Endodermal cell (in vitro differentiated cells): ENCODE results near the gene CARNS1. TPM values are rescaled to one million over a fixed set of nuclear protein-coding genes. Genes with fewer than 3 reads are reported as not detected.

ENCODE experiments used
- DNase-seq: peaks from one replicate; pipeline ENCODE4 v3.0.0-alpha.2; 2017
- H3K27ac ChIP-seq: 2 replicates; pipeline ENCODE4 v1.5.1; 2013; ENCODE audit warnings: mild to moderate bottlenecking, low read depth, low read length, moderate library complexity
- H3K27me3 ChIP-seq: 2 replicates; pipeline ENCODE4 v1.6.1; 2013; ENCODE audit warnings: mild to moderate bottlenecking, low read length, moderate library complexity; ENCODE audit not compliant: insufficient read depth, control insufficient read depth, poor library complexity, severe bottlenecking
- H3K36me3 ChIP-seq: 2 replicates; pipeline ENCODE4 v1.7.0; 2013; ENCODE audit warnings: mild to moderate bottlenecking, low read length, moderate library complexity; ENCODE audit not compliant: control insufficient read depth, insufficient read depth
- H3K4me1 ChIP-seq: one replicate; pipeline ENCODE4 v1.7.0; 2013; ENCODE audit warnings: low read length; ENCODE audit not compliant: control insufficient read depth, insufficient read depth
- H3K4me3 ChIP-seq: 2 replicates; pipeline ENCODE4 v1.5.1; 2013; ENCODE audit warnings: mild to moderate bottlenecking, low read length, moderate library complexity
- H3K9ac ChIP-seq: 2 replicates; pipeline ENCODE4 v1.6.1; 2013; ENCODE audit warnings: mild to moderate bottlenecking, low read length, moderate library complexity; ENCODE audit not compliant: poor library complexity, severe bottlenecking; ENCODE audit errors: extremely low read depth
- H3K9me3 ChIP-seq: 2 replicates; pipeline ENCODE4 v1.6.1; 2013; ENCODE audit warnings: mild to moderate bottlenecking, low read length, moderate library complexity; ENCODE audit not compliant: control insufficient read depth
- H3K27ac Mint-ChIP-seq: 2 replicates; pipeline ENCODE4 v1.8.0; 2020; ENCODE audit warnings: mixed read lengths
- H3K27me3 Mint-ChIP-seq: 2 replicates; pipeline ENCODE4 v1.8.0; 2021; ENCODE audit warnings: mild to moderate bottlenecking, mixed read lengths; ENCODE audit not compliant: insufficient read depth
- H3K36me3 Mint-ChIP-seq: 2 replicates; pipeline ENCODE4 v1.8.0; 2020; ENCODE audit warnings: low read depth, mixed read lengths
- H3K4me1 Mint-ChIP-seq: 2 replicates; pipeline ENCODE4 v1.8.0; 2020; ENCODE audit warnings: mixed read lengths
- H3K4me3 Mint-ChIP-seq: 2 replicates; pipeline ENCODE4 v1.8.0; 2020; ENCODE audit warnings: mild to moderate bottlenecking, moderate library complexity, mixed read lengths
- H3K9me3 Mint-ChIP-seq: 2 replicates; pipeline ENCODE4 v1.8.0; 2020; ENCODE audit warnings: mild to moderate bottlenecking, mixed read lengths
- CTCF ChIP-seq: fragments of 200-600 bp; sonication (generic); conservative IDR thresholded peaks from 2 replicates; pipeline ENCODE4 v1.5.0; 2021; ENCODE audit warnings: antibody characterized with exemption, mild to moderate bottlenecking
- WGBS, 2 experiments: methylation state at CpG; one replicate each; pipeline versions ENCODE4 v1.1.5 to v1.1.7; 2013; ENCODE audit warnings: missing lambda C conversion rate in 2 of 2, mixed read lengths in 1 of 2; ENCODE audit not compliant: insufficient coverage in 1 of 2, insufficient read length in 1 of 2; 5-methylcytosine and 5-hydroxymethylcytosine counted together
- total RNA-seq, 2 donors: library from RNA; stranded (reverse); fragmentation: NEBNext Ultra II Directional in 1 of 2; extraction: Animal tissue kit (Norgen Biotek cat#: 25700) in 1 of 2; gene quantifications; 2 replicates in 1 of 2; 3 replicates in 1 of 2; pipeline ENCODE4 v1.2.1, GENCODE V29; 2021

Gene CARNS1
- total RNA-seq, 2 donors from 2014 or later = 1.6 to 2.2 TPM

DNA sequence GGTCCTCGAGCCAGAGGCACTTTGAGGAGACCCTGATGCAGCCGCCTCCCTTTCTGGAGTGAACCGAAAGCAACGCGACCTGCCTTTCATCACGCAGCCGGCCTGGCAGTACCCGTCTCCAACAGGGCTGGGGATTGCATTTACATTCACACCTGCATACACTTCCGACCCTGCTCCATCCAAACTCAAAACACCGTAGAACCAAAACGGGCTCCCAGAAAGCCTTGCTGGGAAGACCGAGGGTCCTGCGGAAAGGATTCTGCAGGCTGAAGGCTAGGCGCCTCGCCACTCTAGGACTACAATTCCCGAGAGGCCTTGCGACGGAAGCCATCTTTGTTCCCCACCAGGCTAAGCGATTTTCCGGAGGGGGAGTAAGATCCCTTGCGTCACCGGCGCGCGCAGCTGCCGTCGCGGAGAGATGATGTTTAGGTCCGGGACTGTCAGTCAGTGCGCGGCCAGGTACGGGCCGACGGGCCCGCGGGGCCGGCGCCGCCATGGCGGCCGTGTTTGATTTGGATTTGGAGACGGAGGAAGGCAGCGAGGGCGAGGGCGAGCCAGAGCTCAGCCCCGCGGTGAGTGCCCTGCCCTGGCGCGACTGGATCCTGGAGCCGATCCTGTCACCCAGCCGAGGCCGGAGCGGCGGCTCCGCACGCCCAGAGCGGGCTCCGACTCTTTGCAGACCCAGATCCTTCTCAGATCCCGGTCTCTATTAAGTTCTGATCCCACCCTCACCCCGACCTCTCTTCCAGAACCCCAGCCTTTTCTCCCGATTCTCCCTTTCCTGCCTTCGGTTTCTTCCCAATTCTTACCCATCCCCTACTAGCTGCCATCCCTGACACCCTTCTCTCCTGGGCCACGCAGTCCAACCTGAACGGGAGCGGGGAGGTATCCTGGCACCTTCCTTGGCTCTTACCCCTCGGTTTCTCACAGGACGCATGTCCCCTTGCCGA is 12.8 kb downstream of the CARNS1 start, which contains the start of gene RPS6KB2:
Gene RPS6KB2, plus strand, starts transcription at position 443 of the 950 bp plus-strand sequence. Its CDS starts 52 bp downstream, at position 495.
- Mint-ChIP-seq H3K4me3 (peak within 1 kb of the TSS; percentile 83), H3K4me1 (peaks cover 3% of the 10 kb centered on the region), H3K27me3 (no peaks in the 10 kb centered on the region), H3K9me3 (no peaks in the 10 kb centered on the region), H3K27ac (peak within 1 kb of the TSS; percentile 90), H3K36me3 (peaks cover 18% of the 10 kb centered on the region)
- peaks cover 3% of the 10 kb centered on the region for H3K4me1 ChIP-seq
- H3K36me3 ChIP-seq = peaks cover 26% of the 10 kb centered on the region
- peak within 1 kb of the TSS; percentile 99 for H3K4me3 ChIP-seq
- no peaks in the 10 kb centered on the region for H3K27me3 ChIP-seq
- 0 to 5% methylated on average over 27 to 68 of the region's 68 CpGs for WGBS, 2 experiments
- peak; percentile 100 for DNase-seq
- peak within 1 kb of the TSS; percentile 95 for H3K9ac ChIP-seq
- no peak within 1 kb of the TSS for H3K27ac ChIP-seq
- no peaks in the 10 kb centered on the region for H3K9me3 ChIP-seq
- no peak for TF ChIP-seq CTCF

DNA sequence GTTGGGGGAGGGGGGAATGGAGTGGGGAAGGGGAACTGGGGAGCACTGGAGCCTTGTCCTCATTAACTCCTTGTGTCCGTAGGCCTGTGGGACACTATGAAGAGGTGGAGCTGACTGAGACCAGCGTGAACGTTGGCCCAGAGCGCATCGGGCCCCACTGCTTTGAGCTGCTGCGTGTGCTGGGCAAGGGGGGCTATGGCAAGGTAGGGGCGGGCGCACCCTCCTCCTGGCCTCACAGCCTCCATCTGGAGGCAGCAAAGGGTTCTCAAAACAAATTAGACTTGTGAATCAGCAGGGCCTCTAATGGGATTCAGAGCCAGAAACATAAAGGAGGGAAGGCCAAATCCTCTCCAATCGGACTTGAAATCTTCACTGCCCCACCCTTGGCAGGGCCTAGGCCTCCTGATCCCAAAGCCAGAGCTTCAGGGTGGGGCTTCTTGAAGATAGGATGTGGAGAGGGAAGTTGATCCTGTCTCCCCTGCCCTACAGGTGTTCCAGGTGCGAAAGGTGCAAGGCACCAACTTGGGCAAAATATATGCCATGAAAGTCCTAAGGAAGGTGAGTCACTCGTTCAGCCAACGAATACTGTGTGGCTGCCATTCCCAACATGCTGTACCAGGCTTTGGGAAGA is 13.7 kb downstream of the CARNS1 start:
- no peak for TF ChIP-seq CTCF
- H3K27ac ChIP-seq = no peak overlapping the region
- peak overlapping the region; percentile 90 for H3K27ac Mint-ChIP-seq
- peak overlapping the region; percentile 83 for H3K4me3 Mint-ChIP-seq
- H3K4me3 ChIP-seq = peak overlapping the region; percentile 99
- peak overlapping the region; percentile 95 for H3K9ac ChIP-seq
- H3K4me1 Mint-ChIP-seq = peaks cover 3% of the 10 kb centered on the region
- H3K27me3 ChIP-seq = no peaks in the 10 kb centered on the region
- no peaks in the 10 kb centered on the region for H3K27me3 Mint-ChIP-seq
- no peaks in the 10 kb centered on the region for H3K9me3 ChIP-seq
- H3K4me1 ChIP-seq = peaks cover 3% of the 10 kb centered on the region
- WGBS, 2 experiments = 60 to 65% methylated on average over 8 to 12 of the region's 12 CpGs
- no peak for DNase-seq
- H3K36me3 ChIP-seq = peaks cover 30% of the 10 kb centered on the region
- H3K36me3 Mint-ChIP-seq = peaks cover 20% of the 10 kb centered on the region
- no peaks in the 10 kb centered on the region for H3K9me3 Mint-ChIP-seq

DNA sequence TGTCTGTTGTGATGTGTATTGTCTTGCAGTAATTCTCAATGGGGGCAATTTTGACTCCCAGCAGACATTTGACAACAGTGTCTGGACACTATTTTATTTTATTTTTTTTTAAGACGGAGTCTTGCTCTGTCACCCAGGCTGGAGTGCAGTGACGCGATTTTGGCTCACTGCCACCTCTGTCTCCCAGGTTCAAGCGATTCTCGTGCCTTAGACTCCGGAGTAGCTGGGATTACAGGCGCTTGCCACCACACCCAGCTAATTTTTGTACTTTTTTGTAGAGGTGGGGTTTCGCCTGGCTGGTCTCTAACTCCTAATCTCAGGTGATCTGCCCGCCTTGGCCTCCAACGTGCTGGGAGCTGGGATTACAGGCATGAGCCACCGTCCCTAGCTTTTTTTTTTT is 14.2 kb downstream of the CARNS1 start:
- H3K27me3 Mint-ChIP-seq = no peaks in the 10 kb centered on the region
- TF ChIP-seq CTCF = no peak
- Histone ChIP-seq H3K4me3 (peak overlapping the region; percentile 99), H3K9ac (no peak overlapping the region), H3K27me3 (no peaks in the 10 kb centered on the region), H3K36me3 (peaks cover 30% of the 10 kb centered on the region), H3K4me1 (peaks cover 3% of the 10 kb centered on the region), H3K9me3 (no peaks in the 10 kb centered on the region), H3K27ac (no peak overlapping the region)
- peaks cover 20% of the 10 kb centered on the region for H3K36me3 Mint-ChIP-seq
- peak overlapping the region; percentile 83 for H3K4me3 Mint-ChIP-seq
- DNase-seq = no peak
- no peaks in the 10 kb centered on the region for H3K9me3 Mint-ChIP-seq
- 85 to 92% methylated on average over 10 to 11 of the region's 11 CpGs for WGBS, 2 experiments
- H3K27ac Mint-ChIP-seq = no peak overlapping the region
- peaks cover 3% of the 10 kb centered on the region for H3K4me1 Mint-ChIP-seq
